Measurements from ENCODE around the gene RGS7BP.

- TF ChIP-seq CTCF (conservative IDR thresholded peaks at IDR 0.05 in 1 of 2, IDR thresholded peaks at IDR 0.05 in 1 of 2; ENCODE audit: extremely low read depth in 1 of 2, insufficient read depth in 1 of 2, low read depth in 1 of 2, low read length in 2 of 2) (no peak), EZH2 (IDR thresholded peaks at IDR 0.05; ENCODE audit: borderline replicate concordance, low read length) (no peak)
Measured at GRCh38 chr5:64570395-64570996, 64.7 kb downstream of the RGS7BP start.

Measured in mammary epithelial cell (primary cell).